GM19239 (cell line): ENCODE measurements around the gene GHRHR.

Source experiments
- DNase-seq: peaks from one replicate; pipeline ENCODE4 v3.0.0; 2011; ENCODE audit warnings: low spot score; ENCODE audit not compliant: insufficient read length
- FAIRE-seq: peaks from 2 replicates; lab custom pipeline; 2011; peaks lifted over from hg19 to GRCh38; lab: Jason Lieb, UNC

GHRHR gene

GRCh38 chr7:30998180-30998579, 34.4 kb downstream of the GHRHR start:
- DNase-seq (no peak), FAIRE-seq (no peak)

- no peak for FAIRE-seq
- no peak for DNase-seq
Measured at GRCh38 chr7:31000161-31000693, 36.5 kb downstream of the GHRHR start.

DNA sequence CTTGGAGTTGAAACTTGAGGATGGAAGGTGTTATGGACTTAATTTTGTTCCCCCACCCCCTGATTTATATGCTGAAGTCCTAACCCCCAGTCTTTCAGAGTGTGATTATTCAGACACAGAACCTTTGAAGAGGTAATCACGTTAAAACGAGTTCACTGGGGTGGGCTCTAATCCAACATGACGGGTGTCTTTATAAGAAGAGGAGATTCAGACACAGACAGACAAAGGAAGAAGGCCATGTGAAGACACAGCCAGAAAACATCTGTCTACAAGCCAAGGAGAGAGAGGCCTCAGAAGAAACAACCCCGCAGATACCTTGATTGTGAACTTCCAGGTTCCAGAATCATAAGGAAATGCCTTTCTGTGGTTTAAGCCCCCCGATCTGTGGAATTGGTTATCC, 37.0 kb downstream of the GHRHR start:
- FAIRE-seq (no peak), DNase-seq (no peak)

DNA sequence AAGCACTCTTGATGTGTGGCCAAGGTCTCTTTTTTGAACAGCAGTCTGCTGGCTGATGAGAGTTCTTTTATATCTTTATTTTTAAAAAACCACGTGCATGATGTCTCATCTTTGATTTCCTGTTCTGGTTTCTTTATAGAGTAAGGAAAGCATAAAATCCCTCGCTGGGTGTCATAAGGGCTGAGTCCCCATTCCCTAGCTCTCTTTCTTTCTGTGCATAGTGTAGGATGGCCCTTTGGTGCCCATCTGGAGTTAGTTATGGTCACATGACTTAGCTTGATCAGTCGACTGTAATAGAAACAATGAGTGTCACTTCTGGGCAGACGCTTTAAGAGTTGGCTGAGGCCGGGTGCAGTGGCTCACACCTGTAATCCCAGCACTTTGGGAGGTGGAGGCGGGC, 38.5 kb downstream of the GHRHR start:
- DNase-seq = no peak
- FAIRE-seq = no peak

DNA sequence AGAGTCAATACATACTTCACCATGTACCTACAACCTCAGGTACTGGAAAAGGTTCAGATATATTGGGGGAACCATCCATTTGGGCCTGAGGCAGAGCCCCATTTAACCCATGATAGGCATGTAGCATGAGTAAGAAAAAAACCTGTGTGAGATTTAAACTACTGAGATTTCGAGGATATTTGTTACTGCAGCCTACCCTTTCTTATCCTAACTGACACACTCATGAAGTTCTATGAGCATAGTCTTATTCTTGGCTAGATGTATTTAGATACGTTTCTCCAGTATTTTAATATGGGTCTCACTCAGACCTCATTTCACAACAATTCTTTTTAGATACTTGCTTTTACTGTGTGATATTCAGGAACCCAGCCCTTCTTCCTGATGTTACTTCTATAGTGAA, 39.3 kb downstream of the GHRHR start:
- DNase-seq (no peak), FAIRE-seq (no peak)

DNA sequence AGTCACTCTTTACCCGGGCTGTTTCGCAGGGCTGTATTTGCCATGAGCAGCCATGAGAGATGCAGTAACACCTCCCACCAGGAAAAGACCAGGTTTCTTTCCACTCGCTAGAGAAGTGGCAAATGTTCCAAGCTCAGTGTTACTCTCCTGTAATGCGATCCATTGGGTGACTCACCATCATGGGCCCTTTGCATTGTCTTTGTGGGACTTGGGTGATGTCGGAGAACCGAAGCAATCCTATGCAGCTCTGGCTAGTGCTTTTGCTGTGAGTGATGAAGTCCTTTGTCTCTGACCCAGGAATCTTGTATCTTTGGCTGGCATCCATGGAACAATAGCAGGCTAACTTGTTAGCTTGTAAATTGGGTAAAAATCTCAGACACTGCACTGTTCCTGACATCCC, 40.0 kb downstream of the GHRHR start:
- FAIRE-seq (no peak), DNase-seq (no peak)

DNA sequence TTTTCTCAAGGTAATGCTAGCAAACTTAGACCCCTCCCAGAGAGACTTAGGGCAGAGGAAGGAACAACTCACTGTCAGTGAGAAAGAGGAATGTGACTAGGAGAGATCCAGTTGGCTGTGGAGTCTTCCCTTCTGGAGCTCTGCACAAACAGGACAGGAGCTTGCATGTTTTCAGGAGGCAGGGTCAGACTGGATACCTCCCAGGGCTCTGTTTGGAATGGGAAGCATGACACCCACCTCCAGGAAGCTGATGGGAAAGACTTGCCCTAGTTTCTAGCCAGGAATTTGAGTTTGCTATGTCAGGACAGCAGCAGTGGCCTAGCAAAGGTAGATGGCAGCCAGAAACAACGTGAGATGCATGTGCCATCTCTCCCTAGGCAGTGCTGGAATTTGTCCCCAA, 40.6 kb downstream of the GHRHR start:
- FAIRE-seq = no peak
- no peak for DNase-seq

DNA sequence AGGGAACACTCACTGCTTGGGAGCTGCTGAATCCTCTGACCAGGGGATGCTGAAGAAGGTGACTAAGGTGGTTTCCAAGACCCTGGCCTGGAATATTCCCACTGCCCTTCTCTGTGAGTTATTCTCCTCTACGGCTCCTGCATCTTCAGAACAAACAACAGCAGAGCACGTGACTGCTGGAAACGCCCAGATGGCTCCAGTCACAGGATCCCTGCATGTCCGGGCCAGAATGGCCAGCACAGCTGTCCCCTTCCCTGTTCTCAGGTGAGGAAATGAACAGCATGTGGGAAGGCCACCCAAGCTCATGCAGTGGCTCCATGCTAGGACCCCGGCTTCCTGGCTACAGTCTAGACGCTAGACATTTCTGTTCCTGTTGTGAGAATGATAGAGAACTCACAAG, 43.1 kb downstream of the GHRHR start:
- no peak for DNase-seq
- FAIRE-seq = no peak

DNA sequence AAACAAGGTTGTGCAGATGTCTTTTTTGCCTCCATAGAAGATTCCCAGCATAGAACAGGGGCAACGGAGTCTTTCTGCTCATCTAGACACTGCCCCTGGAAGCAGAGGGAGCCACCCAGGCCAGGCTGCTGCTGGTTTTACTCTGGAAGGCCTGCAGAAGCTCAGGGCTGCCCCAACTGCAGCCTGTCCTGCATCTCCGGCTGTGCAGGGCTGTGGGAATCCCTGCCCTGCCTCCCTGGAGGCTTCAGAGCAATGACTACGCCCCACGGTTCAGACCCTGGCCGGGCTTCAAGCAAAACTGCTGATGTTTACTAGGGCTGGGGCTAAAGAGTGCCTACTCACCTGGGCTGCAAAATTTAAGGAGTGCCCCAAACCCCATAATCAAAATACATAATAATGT, 43.9 kb downstream of the GHRHR start:
- DNase-seq (no peak), FAIRE-seq (no peak)

DNA sequence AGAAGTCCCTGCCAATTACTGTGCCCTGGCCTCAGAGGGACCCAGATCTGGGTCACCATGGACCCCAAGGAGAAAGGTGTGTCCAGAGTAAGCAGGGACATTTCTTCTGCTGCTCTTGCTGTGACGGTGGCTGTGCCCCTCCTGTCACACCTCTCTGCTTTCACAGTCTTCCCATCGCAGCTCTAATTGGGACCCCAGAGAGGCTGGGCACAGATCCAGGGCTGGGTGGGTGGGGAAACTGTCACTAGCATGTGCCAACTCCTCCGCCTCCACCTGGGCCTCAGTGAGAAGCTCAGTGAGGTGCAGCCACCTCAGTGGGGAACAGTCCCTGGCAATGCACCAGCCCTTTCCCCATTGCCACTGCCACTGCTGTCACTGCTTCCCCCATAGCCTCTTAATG, 51.1 kb downstream of the GHRHR start:
- FAIRE-seq (no peak), DNase-seq (no peak)

DNA sequence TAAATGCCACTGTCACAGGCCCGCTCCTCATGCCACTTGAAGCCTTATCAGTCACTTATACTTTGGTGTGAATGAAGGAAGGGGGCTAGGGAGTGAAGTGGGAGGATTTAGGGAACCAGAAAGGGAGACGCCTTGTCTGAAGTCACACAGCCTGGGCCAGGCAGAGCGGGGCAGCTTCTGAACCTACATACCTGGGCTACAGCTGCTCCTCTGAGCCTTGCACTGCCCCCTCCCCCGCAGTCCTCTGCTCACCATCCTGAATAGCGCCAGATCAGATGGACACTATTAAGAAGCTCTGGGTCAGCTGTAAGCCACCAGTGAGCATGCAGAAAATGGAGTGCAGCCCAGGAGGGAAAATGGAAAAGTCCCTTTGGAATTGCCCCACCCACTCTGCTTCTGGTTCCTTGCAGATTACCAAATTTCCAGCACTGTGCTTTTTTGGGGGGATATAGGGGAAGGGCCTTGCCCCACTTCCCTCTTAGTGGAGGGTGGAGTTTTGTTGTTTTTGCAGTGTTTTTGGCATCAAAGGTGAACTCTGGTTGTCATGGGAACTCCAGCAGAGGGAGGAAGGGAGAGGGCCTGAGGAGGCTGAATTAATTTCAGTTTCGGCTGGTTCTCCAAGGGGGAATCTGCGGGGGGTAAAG, 53.4 kb downstream of the GHRHR start:
- no peak for DNase-seq
- FAIRE-seq = no peak

DNA sequence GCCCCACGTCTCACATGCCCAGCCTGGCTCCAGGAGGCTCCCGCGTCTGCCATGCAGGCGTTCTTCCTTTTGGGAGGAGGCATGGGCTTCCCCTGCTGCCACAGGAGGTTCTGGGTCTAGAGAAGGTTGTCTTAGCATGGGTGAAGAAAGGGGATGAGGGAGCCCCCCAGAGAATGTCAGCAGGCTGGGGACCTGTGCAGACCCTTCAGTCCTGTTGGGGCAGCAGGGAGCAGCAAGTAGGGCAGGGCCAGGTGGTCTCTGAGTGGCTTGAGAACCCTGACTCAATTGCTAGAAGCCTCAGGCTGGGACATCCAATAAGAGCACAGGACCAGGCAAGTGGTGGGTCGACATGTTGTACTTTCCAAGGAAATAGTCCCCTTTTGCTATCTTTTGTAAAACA, 54.0 kb downstream of the GHRHR start:
- DNase-seq = no peak
- FAIRE-seq = no peak

- DNase-seq (no peak), FAIRE-seq (no peak)
Measured at GRCh38 chr7:31019509-31019908, 55.8 kb downstream of the GHRHR start.

- DNase-seq (no peak), FAIRE-seq (no peak)
Measured at GRCh38 chr7:31020161-31020560, 56.4 kb downstream of the GHRHR start.

GRCh38 chr7:31020652-31021051, 56.9 kb downstream of the GHRHR start:
- no peak for FAIRE-seq
- no peak for DNase-seq

- no peak for DNase-seq
- no peak for FAIRE-seq
Measured at GRCh38 chr7:31022117-31022516, 58.4 kb downstream of the GHRHR start.

DNA sequence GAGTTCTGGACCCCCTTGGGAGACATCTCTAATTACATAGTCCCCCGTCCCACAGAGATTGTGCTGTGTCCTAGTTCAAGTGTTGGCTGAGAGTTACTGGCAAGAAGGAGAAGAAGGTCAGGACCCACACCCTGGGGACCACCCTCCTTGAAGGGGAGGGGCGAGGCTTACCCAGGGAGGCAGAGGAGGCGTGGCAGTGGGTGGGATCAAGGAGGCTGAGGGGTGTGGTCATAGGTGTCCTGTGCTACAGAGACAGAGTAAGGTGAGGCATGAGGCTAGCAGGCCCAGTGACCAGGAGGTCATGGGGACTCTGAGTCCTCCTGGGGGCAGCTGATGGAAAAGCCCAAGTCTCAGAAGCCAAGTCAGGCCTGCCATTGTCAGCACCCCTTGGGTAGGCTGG, 59.0 kb downstream of the GHRHR start:
- no peak for DNase-seq
- no peak for FAIRE-seq

DNA sequence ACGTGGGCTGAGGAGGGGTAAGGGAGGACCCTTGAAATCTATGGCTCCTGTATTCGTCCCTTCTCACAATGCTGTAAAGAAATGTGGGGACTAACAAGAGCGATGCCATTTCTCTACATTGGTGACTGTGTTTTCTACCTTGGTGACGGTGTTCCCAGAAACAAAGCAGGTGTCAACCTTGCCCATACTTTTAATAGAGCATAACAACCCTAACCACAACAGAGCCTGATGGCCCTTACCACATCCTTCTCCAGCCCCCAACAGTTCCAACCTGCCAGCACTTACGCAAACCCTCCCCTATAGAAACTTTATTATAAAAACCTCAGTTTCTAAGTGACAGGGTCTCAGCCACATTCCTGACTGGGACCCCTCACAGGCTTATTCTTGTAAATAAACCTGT, 60.1 kb downstream of the GHRHR start:
- no peak for DNase-seq
- no peak for FAIRE-seq

- DNase-seq (no peak), FAIRE-seq (no peak)
Measured at GRCh38 chr7:31027161-31027965, 63.6 kb downstream of the GHRHR start.

- FAIRE-seq (no peak), DNase-seq (no peak)
Measured at GRCh38 chr7:31028006-31028405, 64.3 kb downstream of the GHRHR start.

- DNase-seq = no peak
- no peak for FAIRE-seq
Measured at GRCh38 chr7:31028417-31028992, 64.8 kb downstream of the GHRHR start.
